Heart left ventricle (tissue), 16 donors: ENCODE measurements around the gene KIT. TPM values are rescaled to one million over a fixed set of nuclear protein-coding genes. Genes with fewer than 3 reads are reported as not detected.

Source experiments
- ATAC-seq, 4 donors: fragments of 200-7000 bp; cut with Tn5 transposase; one replicate each; pipeline ENCODE4 v1.9.1; 2020 to 2022; ENCODE audit warnings: moderate library complexity in 4 of 4, mild to moderate bottlenecking in 3 of 4, moderate number of reproducible peaks in 1 of 4
- DNase-seq, 5 donors: peaks; one replicate each; pipeline ENCODE4 v3.0.0-alpha.2; 2020
- H3K27ac ChIP-seq, 12 donors: fragments of 200-600 bp; sonication (generic) in 4 of 12; one replicate each; pipeline versions ENCODE4 v1.5.0 to v1.8.0; 2016 to 2022; ENCODE audit warnings: mild to moderate bottlenecking in 2 of 12
- H3K27me3 ChIP-seq, 9 donors: fragments of 200-600 bp; sonication (generic) in 2 of 9; one replicate each; pipeline versions ENCODE4 v1.5.1 to v1.8.0; 2016 to 2022; ENCODE audit warnings: mild to moderate bottlenecking in 3 of 9
- H3K36me3 ChIP-seq, 9 donors: fragments of 200-600 bp; sonication (generic) in 2 of 9; one replicate each; pipeline versions ENCODE4 v1.5.0 to v1.8.0; 2018 to 2022; ENCODE audit warnings: mild to moderate bottlenecking in 2 of 9
- H3K4me1 ChIP-seq, 12 donors: fragments of 200-600 bp; sonication (generic) in 4 of 12; one replicate each; pipeline versions ENCODE4 v1.5.0 to v1.8.0; 2016 to 2022; ENCODE audit warnings: mild to moderate bottlenecking in 3 of 12
- H3K4me3 ChIP-seq, 12 donors: fragments of 200-600 bp; sonication (generic) in 4 of 12; one replicate each; pipeline versions ENCODE4 v1.5.0 to v1.8.0; 2017 to 2022; ENCODE audit warnings: mild to moderate bottlenecking in 9 of 12, moderate library complexity in 4 of 12
- H3K9me3 ChIP-seq, 12 donors: fragments of 200-600 bp; sonication (generic) in 4 of 12; one replicate each; pipeline versions ENCODE4 v1.5.0 to v1.8.0; 2016 to 2022; ENCODE audit warnings: mild to moderate bottlenecking in 1 of 12
- POLR2A ChIP-seq, 2 donors: fragments of 450-650 bp; IDR thresholded peaks; one replicate each; pipeline ENCODE4 v1.6.1; 2017; ENCODE audit warnings: antibody characterized with exemption in 2 of 2, mild to moderate bottlenecking in 2 of 2, moderate library complexity in 2 of 2
- WGBS, 4 donors: extraction: QIAGEN DNeasy Blood & Tissue Kit in 2 of 4; methylation state at CpG; one replicate each; pipeline versions ENCODE4 v1.1.5 to v1.1.7; 2013 to 2018; 5-methylcytosine and 5-hydroxymethylcytosine counted together
- intact Hi-C, 10 donors: fragments of 100-400 bp; cut with DNase I; formaldehyde crosslinking; loops; one replicate each; pipeline versions ENCODE4 v1.11.1 to v1.14.2; 2022
- polyA plus RNA-seq, 2 donors: library from polyadenylated mRNA; stranded (reverse); fragments of 200-250 nt; gene quantifications; one replicate each; pipeline ENCODE4 v1.2.3, GENCODE V29; 2013
- total RNA-seq, 9 donors: library from RNA; depleted of rRNA in 2 of 9; stranded (reverse); fragments of >200 nt in 2 of 9; fragmentation: NEBNext Ultra II Directional in 3 of 9; extraction: Animal tissue kit (Norgen Biotek cat#: 25700) in 3 of 9; gene quantifications; one replicate each; pipeline versions ENCODE4 v1.1.0 to v1.2.4, GENCODE V29; 2016 to 2023
- TF ChIP-seq, protein P1 (sequence below), 12 donors: fragments of 200-600 bp; sonication (generic) in 4 of 12; IDR thresholded peaks; one replicate each; pipeline versions ENCODE4 v1.5.0 to v1.8.0; 2018 to 2022; ENCODE audit warnings: antibody characterized with exemption in 12 of 12, mild to moderate bottlenecking in 5 of 12
- donor health status: ischemic (EF 13 %, LVEDD 7.1; RV severe dilation, severe dysfunction).
- donor health status: healthy with polysubstance abuse.
- donor health status: DM: no; HTN: yes; CAD: no.
- donor health status: DM: no; HTN: no; CAD: no.
- donor health status: ischemic (EF 25% LVEDD 6.9; RV normal size, moderate dysfunction).
- donor health status: ischemic (EF 25% LVEDD 5.7; RV mildly dilated, moderate dysfunction).
- donor health status: healthy.
- donor health status: DM: yes; HTN: yes; CAD: no.
- donor health status: ischemic (EF 35%, LVEDD 5.7; RV mildly dilated, moderate dysfunction).
- donor health status: nonischemic (EF 11% LVEDD 7.7; RV severe dilation, severe dysfunction).
- donor health status: DM: yes; HTN: yes; CAD: no.
- donor health status: PGD.
- donor health status: ischemic (EF 29% LVEDD 5.4; RV normal size, mild dysfunction).
- donor health status: nonischemic (EF 23%, LVEDD 6.1; RV moderate dilation, normal function).

KIT gene
- total and polyA plus RNA-seq, 11 donors = 0.08 to 4.7 (median 1.7) TPM

DNA sequence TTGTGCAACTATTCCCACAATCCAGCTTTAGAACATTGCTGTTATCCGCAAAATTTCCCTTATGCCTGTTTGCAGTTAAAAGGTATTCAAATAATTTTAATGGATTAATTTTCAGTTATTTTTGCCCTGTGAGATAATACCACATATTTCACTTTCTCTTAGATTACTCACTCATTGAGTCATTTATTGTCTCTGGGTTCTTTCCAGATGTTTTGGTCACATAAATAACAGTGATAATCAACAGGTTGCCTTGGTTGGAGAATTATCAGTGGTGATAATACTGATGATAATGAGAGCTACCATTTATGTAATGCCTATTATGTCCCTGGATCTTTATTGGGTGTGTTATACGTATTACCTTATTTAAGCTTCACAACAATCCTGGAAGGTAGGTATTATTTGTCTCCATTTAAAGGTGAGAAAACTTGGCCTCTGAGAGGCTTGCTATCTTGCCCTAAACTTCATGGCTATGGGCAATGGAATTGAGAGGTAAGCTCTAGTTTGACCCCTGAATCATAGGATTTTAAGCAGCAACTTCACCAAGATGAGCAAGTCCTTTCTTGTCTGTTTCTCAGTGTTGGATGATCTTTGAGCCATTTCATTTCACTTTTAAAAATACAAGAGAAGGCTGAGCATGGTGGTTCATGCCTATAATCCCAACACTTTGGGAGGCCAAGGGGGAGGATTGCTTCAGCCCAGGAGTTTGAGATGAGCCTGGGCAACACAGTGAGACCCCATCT is 87.4 kb downstream of the KIT start:
- TF ChIP-seq, protein P1, sequence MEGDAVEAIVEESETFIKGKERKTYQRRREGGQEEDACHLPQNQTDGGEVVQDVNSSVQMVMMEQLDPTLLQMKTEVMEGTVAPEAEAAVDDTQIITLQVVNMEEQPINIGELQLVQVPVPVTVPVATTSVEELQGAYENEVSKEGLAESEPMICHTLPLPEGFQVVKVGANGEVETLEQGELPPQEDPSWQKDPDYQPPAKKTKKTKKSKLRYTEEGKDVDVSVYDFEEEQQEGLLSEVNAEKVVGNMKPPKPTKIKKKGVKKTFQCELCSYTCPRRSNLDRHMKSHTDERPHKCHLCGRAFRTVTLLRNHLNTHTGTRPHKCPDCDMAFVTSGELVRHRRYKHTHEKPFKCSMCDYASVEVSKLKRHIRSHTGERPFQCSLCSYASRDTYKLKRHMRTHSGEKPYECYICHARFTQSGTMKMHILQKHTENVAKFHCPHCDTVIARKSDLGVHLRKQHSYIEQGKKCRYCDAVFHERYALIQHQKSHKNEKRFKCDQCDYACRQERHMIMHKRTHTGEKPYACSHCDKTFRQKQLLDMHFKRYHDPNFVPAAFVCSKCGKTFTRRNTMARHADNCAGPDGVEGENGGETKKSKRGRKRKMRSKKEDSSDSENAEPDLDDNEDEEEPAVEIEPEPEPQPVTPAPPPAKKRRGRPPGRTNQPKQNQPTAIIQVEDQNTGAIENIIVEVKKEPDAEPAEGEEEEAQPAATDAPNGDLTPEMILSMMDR (IDR thresholded peaks at IDR 0.05) = no peak
- TF ChIP-seq POLR2A (IDR thresholded peaks at IDR 0.05) = no peak
- H3K27me3 ChIP-seq = no peaks in the 10 kb centered on the region
- WGBS, 4 donors = 93 to 96% (median 95%) methylated on average over 2 of the region's 2 CpGs
- H3K4me1 ChIP-seq = peaks cover 0 to 5% (median 0%) of the 10 kb centered on the region in 12 donors
- H3K36me3 ChIP-seq = no peaks in the 10 kb centered on the region
- intact Hi-C loops = no loop called here
- ATAC-seq (no peak), DNase-seq (no peak)
- H3K27ac ChIP-seq = no peak overlapping the region
- no peak overlapping the region for H3K4me3 ChIP-seq
- peaks cover 0 to 13% (median 0%) of the 10 kb centered on the region in 12 donors for H3K9me3 ChIP-seq

- TF ChIP-seq, protein P1 (IDR thresholded peaks at IDR 0.05) = no peak
- TF ChIP-seq POLR2A (IDR thresholded peaks at IDR 0.05) = no peak
- no peak for ATAC-seq
- intact Hi-C loops = no loop called here
Observed at GRCh38 chr4:54746218-54746617, 88.5 kb downstream of the KIT start.

DNA sequence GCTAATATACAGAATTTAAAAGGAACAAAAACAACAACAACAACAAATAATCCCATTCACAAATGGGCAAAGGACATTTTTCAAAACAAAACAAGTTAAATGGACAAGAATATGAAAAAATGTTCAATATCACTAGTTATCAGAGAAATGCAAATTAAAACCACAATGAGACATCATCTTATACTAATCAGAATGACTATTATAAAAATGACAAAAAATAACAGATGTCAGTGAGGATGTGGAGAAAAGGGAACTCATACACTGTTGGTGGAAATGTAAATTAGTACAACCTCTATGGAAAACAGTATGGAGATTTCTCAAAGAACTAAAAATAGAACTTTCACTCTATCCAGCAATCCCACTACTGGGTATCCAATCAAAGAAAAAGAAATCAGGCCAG is 92.6 kb downstream of the KIT start:
- no peak for ATAC-seq
- no peaks in the 10 kb centered on the region for H3K9me3 ChIP-seq
- no peak overlapping the region for H3K4me3 ChIP-seq
- no peak for TF ChIP-seq POLR2A (IDR thresholded peaks at IDR 0.05)
- TF ChIP-seq, protein P1 (IDR thresholded peaks at IDR 0.05) = no peak
- no peaks in the 10 kb centered on the region for H3K36me3 ChIP-seq
- no peak overlapping the region for H3K27ac ChIP-seq
- no peaks in the 10 kb centered on the region for H3K27me3 ChIP-seq
- DNase-seq = no peak
- H3K4me1 ChIP-seq = no peaks in the 10 kb centered on the region
- intact Hi-C loops = no loop called here

More at GRCh38 chr4:54746218-54746617, 88.5 kb downstream of the KIT start:
- no peak for DNase-seq
- Histone ChIP-seq H3K27ac (no peak overlapping the region), H3K36me3 (no peaks in the 10 kb centered on the region), H3K4me3 (no peak overlapping the region), H3K9me3 (peaks cover 0 to 13% (median 0%) of the 10 kb centered on the region in 12 donors), H3K4me1 (peaks cover 0 to 5% (median 0%) of the 10 kb centered on the region in 12 donors), H3K27me3 (no peaks in the 10 kb centered on the region)
- WGBS, 4 donors = 85 to 93% (median 86%) methylated on average over 2 of the region's 2 CpGs

DNA sequence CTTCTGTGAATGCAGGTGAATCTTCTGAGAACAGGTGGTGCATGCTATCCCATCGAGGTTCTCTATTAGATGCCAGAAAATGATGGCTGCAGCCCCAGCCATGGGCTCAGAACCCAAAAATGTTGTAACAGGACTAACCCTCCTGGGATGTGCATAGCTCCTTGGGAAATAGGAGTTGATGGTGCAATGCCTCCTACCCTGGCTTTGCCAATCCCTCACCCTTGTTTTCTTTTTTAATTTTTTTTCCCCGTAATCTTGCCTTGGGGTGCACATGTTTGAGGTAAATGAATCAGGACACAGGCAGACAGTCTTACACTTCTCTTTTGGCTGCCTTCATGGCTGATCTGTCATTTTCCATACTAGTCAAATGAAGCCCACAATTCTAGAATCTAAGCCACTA is 96.6 kb downstream of the KIT start:
- ATAC-seq = no peak

More for the DNA sequence above, 96.6 kb downstream of the KIT start:
- Histone ChIP-seq H3K4me1 (no peaks in the 10 kb centered on the region), H3K27me3 (no peaks in the 10 kb centered on the region), H3K4me3 (no peak overlapping the region), H3K36me3 (no peaks in the 10 kb centered on the region), H3K27ac (no peak overlapping the region), H3K9me3 (peaks cover 0 to 4% (median 0%) of the 10 kb centered on the region in 12 donors)
- TF ChIP-seq, protein P1 (IDR thresholded peaks at IDR 0.05) = no peak
- intact Hi-C loops = no loop called here
- no peak for DNase-seq
- 81 to 93% (median 88%) methylated on average over 2 of the region's 2 CpGs for WGBS, 4 donors
